Fibroblast of skin of abdomen (primary cell): ENCODE results near the gene C17orf114.

ENCODE experiments used
- DNase-seq: peaks from one replicate; pipeline ENCODE4 v3.0.0-alpha.2; 2013

Gene C17orf114

DNA sequence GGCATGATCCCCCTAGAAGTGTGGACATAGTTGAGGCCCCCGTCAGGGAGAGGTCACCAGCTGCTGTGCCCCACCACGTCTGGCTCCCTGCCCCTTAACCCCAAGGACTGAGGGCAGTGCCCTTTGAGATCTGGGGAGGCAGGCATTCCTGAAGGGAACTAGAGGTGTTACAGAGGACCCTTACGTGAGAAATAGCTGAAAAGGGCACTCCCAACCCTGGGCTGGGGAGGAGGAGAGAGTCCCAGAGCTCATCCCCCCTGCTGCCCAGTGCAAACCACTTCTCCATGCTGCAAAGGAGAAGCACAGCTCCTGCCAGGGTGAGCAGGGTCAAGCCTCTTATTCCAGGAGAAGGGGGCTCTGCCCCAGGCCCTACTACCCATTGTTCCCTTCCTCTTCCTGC, 20.7 kb upstream of the C17orf114 start:
- no peak for DNase-seq

DNA sequence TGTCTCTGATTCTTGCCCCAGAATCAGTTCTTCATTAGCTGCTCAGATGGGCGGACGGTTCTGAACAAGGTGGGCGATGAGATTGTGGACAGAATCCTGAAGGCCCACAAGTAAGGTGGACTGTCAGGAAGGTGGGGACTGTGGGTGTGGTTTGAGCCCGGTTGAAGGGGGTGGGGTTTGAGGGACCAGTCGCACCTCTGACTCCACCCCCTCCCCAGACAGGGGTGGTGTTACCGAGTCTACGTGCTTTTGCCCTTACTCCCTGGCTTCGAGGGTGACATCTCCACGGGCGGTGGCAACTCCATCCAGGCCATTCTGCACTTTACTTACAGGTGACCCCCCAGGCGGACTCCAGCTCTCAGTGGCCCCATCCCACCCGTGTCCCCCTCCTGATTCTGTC, 16.1 kb upstream of the C17orf114 start:
- no peak for DNase-seq

DNA sequence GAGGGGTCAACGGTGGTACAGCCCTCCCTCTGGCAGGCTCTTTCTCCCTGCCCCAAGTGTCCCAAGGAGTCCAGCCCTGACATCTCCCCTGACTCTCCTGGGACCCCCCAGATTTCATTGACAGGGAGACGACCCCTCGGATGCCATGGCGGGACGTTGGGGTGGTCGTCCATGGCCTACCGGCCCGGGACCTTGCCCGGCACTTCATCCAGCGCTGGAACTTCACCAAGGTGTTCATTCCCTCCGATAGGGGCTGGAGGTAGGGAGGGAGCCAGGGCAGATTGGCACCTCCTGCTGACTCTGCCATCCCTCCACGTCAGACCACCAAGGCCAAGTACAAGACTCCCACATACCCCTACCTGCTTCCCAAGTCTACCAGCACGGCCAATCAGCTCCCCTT, 14.7 kb upstream of the C17orf114 start:
- no peak for DNase-seq

DNA sequence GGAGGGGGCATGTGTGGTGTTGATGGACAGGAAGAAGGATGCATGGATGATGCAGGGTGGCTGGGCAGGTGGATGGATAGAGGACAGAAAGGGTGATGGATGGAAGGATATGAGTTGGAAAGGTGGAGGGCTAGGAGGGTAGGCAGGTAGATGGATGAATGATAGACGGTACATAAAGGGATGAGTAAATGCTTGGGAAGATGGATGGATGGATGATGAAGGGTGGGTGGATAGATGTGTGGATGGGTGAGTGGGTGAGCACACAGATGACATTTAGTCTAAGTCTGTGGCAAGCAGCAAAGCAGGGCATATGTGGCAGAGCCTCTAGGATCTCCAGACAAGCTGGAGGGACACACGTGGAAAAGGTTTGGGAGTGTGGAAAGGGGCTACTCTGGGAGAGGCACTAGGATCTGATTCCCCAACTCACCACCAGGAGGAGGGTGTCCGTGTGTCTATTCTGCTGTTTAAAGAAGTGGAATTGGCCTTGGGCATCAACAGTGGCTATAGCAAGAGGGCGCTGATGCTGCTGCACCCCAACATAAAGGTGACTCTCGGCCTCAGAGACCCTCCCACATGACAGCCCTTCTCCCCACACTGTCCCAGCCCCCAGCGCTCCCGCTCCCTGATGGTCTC, 13.0 kb upstream of the C17orf114 start:
- DNase-seq, result no peak

DNA sequence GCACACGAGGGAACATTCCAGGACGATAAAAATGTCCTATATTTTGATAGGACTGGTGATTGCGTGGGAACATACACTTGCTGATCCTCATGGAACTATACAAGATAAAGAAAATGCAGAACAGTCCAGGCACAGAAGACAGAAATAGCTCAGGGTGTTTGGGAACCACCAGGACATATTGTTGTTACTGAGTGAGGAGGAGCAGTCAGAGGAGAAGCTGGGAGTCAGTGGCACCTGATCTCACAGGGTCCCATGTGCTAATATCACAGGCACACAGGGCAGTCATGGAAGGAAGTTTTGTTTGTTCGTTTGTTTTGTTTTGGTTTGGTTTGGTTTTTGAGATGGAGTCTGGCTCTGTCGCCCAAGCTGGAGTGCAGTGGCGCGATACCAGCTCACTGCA, 10.6 kb upstream of the C17orf114 start:
- DNase-seq, result no peak

DNA sequence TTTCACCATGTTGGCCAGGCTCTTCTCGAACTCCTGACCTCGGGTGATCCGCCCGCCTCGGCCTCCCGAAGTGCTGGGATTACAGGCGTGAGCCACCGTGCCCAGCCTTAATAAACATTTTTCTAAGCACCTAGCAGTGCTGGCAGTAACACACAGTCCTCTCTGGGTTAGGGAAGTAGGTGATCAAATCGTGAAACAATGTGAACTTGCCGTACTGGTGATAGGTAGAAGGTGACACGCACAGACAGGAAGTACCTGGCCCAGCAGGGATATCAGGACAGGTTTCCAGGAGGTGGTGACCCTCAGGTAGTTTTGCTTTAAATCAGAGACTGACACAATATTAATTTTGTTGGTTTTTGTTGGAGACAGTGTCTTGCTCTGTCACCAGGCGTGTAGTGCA, 9.3 kb upstream of the C17orf114 start:
- no peak for DNase-seq

DNA sequence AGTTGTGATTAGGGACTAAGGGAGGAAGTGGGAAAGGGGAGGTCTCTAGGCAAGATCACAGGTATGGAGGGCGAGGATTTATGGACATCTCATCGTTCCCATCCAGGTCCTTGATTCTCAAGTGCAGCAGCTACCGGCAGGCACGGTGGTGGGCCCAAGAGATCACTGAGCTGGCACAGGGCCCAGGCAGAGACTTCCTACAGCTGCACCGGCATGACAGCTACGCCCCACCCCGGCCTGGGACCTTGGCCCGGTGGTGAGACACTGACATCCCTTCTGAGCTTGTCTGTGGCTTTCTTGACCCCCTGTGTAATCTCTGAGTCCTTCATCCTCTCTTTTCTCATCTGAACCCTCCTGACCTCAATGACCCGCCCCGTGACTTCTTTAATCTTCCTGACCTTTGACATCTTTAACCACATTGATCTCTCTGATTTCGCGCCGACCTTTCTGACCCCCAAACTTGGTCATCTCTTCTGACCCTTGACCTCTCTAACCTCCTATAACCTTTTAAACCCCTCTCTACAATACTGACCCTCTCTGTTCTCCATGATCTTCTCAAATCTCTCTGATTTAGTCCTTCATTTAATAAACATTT, 8.7 kb upstream of the C17orf114 start:
- DNase-seq, result no peak

DNA sequence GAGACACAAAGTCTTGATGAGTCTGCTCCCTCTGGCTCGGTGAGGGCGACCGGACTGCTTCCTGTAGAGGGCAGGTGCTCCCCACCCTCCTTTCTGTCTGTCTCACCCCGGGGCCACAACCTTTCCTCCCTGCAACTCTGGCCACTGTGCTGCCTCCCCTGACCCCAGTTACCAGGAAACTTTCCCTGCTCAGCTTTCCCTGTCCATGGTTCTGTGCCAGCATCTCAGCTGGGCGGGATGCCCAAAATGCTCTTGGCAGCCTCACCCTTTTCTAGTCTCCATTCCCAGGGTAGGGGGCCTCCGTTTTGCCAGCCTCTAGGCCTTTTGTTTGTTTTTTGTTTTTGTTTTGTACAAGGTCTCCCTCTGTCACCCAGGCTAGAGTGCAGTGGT, 6.2 kb upstream of the C17orf114 start:
- DNase-seq, result no peak

DNA sequence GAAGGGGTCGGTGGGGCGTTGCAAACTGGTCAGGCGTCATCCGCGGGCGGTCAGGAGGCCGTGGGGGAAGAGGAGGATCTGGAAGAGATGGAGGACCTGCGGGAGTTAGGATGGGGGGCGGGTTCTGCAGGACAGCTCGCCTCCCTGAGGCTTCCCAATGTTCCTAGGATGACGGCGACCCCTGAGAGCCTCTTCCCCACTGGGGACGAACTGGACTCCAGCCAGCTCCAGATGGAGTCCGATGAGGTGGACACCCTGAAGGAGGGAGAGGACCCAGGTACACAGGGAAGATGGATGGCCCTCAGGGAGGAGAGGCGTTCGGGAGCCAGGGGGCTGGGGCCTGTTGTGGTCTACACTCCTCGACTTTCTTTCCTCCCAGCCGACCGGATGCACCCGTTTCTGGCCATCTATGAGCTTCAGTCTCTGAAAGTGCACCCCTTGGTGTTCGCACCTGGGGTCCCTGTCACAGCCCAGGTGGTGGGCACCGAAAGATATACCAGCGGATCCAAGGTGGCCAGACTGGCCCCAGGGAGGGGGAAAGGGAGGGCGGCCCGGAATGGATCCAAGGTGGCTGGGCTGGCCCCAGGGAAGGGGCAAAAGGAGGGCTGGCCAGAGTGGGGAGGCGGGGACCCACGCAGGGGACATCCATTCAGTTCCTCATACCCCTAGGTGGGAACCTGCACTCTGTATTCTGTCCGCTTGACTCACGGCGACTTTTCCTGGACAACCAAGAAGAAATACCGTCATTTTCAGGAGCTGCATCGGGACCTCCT, 5.7 kb upstream of the C17orf114 start:
- no peak for DNase-seq

DNA sequence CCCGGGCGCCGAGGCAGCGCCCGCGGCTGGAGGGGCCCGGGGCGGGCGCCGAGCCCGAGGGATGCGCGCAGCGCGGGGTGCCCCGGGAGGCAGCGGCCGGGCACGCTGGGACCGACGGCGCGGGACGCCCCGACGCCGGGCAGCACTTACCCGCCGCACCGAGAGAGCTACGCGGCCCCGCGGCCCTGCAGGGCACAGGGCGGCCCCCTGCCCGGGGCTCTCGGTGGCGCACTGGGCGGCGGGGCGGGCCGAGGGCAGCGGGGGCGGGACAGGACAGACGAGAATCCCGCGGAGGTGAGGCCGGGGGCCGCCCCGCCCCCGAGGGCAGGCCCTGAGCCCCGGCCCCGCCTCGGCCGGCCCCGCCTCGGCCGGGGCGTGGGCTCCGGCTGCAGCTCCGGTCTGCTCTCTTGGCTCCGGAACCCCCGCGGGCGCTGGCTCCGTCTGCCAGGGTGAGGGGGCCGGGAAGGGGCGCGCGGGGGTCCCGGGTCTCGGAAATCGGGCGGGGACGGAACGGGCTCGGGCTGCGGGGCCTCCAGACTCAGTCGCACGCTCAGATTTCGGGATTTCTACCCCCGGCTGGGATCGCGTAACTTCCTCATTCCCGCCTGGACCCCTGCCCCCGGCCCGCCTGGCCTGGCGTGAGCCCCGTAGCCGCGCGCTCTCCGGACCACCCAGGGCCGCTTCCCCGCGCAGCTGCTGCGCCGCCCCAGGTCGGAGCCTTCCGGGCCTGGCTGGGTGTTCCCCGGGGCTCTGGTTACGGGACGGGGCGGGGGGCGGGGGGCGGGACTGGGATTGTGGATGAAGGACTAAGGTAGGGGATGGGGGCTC, 4.9 kb upstream of the C17orf114 start, which contains the start of gene PLD2:
PLD2 (plus strand) TSS at position 376 of the 828 bp plus-strand sequence. CDS start 621 bp downstream, outside the sequence.
- peak; percentile 80 for DNase-seq

DNA sequence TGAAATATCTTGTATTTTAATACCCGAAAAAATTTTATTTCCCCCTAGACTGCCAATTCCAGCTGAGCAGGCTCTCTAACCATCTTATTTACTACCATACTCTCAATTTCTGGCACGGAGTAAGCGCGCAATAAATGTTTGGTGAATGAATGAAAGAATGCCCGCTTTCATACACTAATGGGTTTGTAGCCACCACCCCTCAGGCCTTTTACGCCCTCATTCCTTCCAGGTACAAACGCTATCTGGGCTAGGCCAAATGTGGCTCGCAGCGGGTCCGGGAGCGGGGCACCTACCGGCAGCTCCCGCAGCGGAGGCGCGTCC, 4.3 kb upstream of the C17orf114 start:
- DNase-seq, result no peak

DNA sequence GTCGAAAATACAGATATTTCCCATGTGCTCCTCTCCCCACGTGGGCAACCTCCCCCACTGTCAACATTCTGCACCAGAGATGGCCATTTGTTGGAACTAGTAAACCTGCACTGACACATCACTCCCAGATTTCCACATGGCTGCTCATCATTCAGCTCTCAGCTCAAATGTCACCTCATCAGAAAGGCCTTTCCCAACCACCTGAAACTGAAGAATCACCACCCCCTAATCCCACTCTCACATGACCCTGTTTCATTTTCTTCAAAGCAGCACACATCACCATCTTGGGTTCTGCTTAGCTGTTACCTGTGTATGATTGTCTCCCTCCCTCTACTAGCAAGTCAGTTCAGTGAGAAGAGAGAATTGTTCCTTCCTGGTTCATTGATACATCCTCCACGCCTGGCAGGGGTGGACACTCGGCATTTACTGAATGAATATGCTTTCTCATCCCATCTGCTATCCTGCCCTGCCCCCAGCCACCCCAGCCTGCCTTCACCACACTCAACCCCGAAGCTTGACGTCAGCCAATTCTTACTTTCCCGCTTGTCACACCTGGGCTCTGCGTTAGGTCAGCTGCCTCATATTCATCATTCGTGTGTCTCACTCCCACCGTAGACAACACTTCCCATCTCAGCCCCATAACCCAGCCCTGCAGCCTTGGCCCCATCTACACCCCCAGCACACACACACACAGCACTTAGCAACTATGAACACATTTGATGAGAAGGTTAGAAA, 1.5 kb downstream of the C17orf114 start:
- no peak for DNase-seq

DNA sequence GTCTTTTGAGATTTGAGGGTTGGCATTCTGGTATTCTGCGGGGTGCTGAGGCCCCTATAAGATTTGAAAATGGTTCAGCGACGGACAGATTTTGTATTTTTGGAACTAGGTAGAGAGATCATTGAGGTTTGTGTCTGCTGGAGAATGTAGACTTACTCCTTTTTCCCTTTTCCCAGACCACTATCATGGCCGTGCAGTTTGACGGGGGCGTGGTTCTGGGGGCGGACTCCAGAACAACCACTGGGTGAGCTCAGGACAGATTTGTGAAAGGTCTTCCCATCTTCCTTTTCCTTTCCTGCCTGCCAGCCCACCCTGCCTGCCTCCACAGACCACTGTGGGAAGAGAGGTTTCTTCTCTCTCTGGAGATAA, 5.6 kb downstream of the C17orf114 start:
- peak; percentile 27 for DNase-seq

DNA sequence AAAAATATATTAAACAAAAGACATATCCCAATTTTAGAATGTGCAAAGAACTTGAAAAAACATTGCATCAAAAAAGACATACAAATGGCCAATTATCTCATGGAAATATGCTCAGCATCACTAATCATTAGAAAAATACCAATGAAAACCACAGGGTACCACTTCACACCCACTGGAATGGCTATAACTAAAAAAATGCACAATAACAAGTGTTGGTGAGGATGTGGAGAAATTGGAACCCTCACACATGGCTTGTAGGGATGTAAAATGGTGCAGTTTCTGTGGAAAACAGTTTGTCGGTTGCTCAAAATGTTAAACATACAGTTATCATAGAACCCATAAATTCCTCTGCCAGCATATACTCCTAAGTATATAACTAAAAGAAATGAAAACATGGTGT, 7.0 kb downstream of the C17orf114 start:
- DNase-seq, result no peak

DNA sequence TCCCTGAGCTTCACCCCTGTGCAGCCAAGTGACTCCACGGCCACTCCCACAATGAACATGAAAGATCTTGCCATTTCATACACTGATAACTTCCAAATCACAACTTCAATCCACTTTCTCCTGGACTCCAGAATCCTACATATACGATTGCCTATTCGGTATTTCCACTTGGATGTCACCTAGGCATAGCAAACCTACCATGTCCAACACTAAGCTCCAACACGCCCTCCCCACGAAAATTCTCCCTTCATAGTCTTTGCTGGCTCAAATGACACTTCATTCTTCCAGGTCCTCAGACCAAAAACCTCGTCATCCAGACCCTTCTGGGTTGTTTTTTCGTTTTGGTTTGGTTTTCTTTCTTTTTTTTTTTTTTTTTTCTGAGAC, 11.4 kb downstream of the C17orf114 start:
- DNase-seq, result no peak

DNA sequence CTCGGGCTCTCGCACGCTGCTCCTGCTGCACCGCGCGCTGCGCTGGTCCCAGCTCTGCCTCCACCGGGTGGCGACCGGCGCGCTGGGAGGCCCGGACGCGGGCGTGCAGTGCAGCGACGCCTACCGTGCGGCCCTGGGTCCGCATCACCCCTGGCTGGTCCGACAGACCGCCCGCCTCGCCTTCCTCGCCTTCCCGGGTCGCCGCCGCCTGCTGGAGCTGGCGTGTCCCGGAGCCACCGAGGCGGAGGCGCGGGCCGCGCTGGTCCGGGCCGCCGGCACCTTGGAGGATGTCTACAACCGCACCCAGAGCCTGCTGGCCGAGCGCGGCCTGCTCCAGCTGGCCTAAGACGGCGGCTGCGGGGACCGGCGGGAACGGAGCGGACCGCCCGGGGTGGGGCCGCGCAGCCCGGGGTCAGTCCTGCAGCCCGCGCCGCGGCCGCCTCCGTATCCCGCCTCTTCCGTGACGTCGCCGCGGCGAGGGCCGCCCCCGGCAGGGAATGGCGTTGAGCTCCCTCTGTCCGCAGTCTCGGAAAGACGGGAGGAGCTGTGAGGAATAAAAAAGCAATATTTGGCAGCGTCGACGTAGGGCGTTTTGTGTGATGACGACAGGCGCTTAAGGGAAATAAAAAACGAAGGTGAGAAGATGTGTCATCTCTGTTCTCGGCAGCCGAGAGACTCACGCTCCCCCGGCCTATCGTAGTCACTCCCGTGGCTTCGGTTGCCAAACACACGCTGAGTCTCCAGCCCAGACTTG, 12.0 kb downstream of the C17orf114 start:
- DNase-seq, result peak; percentile 89

DNA sequence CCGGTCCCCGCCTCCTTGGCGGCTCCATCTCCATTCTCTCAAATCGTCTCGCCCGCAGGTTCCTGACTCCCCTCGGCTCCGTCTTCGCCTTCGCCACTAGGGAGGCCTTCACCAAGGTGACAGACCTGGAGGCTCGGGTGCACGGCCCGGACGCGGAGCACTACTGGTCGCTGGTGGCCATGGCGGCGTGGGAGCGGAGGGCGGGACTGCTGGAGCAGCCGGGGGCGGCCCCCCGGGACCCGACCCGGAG, 12.5 kb downstream of the C17orf114 start:
- DNase-seq, result no peak

DNA sequence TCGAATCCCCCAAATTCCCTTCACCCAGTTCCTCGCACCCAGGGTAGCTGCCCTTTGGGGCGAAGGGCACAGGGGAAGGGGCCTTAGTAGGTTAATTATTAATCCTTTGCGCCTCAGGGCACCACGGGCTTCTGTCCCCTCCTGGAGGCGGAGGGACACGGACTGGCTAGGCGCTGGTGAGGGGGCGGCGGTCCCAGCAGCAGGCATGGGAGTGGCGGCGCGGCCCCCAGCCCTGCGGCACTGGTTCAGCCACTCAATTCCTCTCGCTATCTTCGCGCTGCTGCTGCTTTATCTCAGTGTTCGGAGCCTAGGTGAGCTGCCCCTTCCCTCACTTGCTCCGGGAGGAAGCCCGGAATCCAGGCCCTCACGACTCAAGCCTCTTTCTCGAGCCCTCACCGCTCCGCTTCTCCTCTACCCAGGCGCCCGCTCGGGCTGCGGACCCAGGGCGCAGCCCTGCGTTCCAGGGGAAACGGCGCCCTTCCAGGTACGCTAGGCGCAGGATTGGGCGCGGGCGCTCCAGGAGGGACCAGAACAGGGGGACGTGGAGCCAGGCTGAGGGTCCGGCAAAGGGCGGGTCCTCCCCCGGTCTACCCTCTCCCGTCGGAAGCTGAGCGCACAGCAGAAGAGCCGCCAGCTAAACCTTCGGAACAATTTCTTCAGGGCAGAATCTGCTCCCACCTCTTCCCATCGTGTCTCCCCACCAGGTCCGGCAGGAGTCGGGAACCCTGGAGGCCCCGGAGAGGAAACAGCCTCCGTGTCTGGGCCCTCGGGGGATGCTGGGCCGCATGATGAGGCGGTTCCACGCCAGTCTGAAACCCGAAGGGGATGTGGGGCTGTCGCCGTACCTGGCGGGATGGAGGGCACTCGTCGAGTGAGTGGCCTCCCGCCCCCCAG, 13.1 kb downstream of the C17orf114 start, which contains the start of gene GLTPD2:
GLTPD2 (plus strand) TSS at position 158 of the 894 bp plus-strand sequence; CDS start at position 206, 48 bp downstream.
- DNase-seq, result no peak

DNA sequence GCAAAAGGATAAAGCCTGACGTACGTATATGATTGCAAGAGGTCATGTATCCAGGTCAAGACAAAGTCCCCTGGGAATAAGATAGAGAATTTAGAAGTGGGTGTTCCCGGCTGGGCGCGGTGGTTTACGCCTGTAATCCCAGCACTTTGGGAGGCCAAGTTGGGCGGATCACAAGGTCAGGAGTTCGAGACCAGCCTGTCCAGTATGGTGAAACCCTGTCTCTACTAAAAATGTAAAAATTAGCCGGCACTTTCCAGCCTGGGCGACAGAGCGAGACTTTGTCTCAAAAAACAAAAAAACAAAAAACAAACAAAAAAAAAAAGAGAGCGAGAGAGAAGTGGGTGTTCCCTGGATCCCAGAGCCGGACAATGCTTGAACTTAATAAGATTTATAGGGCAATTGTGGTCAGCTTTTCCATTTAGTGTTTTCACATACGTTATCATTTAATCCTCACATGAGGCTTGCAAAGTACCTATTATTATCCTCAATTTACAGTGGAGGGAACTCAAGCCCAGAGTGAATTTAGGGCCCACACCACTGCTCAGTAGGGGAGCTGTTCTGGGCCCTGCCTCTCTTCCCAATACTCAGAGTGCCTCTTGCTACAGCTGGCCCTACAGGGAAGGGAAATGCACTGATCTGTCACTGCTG, 13.8 kb downstream of the C17orf114 start:
- no peak for DNase-seq

DNA sequence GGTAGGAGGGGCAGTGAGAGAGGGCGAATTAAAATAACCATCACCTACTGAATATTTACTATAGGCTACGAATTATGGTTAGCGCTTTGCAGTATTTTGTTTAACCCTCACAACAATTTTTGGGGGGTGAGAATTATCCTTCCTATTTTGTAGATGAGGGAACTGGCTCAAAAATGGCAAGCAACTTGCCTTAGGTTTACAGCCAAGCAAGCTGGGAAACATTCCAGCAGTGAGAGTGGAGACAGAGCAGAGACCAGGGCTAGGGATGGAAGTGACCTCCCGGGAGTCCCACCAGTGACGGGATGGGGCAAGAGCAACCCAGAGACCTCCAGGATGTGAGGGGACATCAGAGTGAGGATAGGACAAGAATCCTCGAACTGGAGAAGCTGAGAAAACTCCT, 15.6 kb downstream of the C17orf114 start:
- DNase-seq, result no peak
